Fibroblast of villous mesenchyme (primary cell): ENCODE results near the gene WNT11. TPM values are rescaled to one million over a fixed set of nuclear protein-coding genes. Genes with fewer than 3 reads are reported as not detected.

ENCODE experiments used
- DNase-seq: peaks from one replicate; pipeline ENCODE4 v3.0.0-alpha.2; 2010; ENCODE audit warnings: low read depth
- H3K4me3 ChIP-seq: 2 replicates; pipeline ENCODE4 v1.5.1; 2011; ENCODE audit warnings: low read depth, mild to moderate bottlenecking, low read length
- total RNA-seq: library from RNA; depleted of rRNA; stranded (reverse); fragments of >200 nt; gene quantifications from 2 replicates; pipeline ENCODE4 v1.2.3, GENCODE V29; 2012
- TF ChIP-seq, protein P1 (sequence below): IDR thresholded peaks from 2 replicates; pipeline ENCODE4 v1.5.1; 2012; ENCODE audit warnings: low read depth, mild to moderate bottlenecking, low read length; ENCODE audit not compliant: insufficient read depth

The WNT11 gene
- total RNA-seq, 1 donor = not detected

DNA sequence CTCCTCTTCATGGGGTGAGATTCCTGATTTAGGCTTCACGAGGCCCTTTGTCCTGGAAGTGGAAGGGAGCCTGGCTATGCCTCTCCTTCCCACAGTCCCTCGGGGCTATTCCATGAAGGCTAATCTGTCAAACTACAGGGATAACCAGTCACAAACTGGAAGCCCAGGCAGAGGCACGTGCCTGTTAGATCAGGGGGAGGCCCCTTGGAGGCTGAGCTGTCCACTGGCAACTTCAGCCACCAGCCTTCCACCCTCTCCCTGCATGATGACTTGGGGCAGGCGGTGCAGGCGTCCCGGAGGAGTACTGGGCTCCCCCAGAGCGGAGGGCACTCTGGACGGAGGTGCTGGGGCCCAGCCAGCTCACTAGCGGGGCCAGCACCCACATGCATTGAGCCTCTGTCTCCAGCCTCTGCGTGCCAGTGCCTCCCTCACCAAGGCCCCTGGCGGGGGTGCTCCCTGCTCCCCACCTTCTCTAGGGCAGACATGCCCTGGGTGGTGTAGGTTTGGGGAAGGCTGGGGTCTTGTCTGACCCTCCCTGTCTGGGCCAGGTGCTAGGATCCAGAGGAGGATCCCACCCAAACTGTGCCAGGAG, 42.9 kb downstream of the WNT11 start:
- TF ChIP-seq, protein P1, sequence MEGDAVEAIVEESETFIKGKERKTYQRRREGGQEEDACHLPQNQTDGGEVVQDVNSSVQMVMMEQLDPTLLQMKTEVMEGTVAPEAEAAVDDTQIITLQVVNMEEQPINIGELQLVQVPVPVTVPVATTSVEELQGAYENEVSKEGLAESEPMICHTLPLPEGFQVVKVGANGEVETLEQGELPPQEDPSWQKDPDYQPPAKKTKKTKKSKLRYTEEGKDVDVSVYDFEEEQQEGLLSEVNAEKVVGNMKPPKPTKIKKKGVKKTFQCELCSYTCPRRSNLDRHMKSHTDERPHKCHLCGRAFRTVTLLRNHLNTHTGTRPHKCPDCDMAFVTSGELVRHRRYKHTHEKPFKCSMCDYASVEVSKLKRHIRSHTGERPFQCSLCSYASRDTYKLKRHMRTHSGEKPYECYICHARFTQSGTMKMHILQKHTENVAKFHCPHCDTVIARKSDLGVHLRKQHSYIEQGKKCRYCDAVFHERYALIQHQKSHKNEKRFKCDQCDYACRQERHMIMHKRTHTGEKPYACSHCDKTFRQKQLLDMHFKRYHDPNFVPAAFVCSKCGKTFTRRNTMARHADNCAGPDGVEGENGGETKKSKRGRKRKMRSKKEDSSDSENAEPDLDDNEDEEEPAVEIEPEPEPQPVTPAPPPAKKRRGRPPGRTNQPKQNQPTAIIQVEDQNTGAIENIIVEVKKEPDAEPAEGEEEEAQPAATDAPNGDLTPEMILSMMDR = no peak
- no peak for DNase-seq
- H3K4me3 ChIP-seq = no peak overlapping the region

DNA sequence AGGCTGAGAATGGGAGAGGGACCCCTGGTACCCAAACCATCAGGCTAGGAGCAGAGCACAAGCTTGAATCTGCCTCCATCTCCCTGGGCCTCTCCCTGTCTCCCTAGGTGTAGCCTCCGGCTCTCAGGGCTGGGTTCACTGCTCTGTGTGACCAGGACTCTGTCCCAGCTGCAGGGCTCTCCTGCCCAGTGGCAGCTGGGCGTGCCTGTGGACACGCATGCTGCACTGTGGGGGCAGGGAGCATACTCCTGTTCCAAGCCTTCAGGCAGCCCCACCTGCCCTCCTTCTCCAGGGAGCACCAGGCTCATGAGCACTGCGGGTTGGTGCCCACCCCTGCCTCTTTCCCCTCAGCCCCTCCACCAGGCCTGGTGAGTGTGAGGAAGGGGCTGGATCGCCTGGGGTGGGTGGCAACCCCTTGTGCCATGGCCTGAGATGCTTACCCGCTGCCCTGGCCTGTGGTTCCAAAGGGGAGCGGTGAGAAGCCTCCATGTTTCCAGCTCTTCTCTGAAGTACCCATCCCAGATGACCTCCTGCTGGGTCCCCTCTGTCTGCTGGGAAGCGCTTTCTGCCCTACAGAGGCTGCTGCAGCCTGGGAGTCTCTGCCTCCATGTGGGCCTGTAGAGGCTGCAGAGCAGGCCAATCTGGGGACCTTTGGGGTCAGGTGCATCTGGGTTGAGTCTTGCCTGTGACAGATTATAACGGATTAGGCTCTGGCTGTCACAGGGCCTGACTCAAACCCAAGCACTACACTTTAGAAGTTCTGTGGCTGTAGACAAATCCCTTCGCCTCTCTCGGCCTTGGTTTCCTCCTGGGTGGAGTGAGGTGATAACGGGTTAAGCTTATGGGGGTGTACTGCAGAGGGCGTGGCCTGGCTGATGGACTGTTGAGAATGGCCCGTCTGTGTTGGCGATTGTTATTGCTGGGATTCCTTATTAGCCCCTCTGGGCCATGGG, 43.7 kb downstream of the WNT11 start:
- TF ChIP-seq, protein P1 = no peak
- H3K4me3 ChIP-seq = no peak overlapping the region
- DNase-seq = no peak

DNA sequence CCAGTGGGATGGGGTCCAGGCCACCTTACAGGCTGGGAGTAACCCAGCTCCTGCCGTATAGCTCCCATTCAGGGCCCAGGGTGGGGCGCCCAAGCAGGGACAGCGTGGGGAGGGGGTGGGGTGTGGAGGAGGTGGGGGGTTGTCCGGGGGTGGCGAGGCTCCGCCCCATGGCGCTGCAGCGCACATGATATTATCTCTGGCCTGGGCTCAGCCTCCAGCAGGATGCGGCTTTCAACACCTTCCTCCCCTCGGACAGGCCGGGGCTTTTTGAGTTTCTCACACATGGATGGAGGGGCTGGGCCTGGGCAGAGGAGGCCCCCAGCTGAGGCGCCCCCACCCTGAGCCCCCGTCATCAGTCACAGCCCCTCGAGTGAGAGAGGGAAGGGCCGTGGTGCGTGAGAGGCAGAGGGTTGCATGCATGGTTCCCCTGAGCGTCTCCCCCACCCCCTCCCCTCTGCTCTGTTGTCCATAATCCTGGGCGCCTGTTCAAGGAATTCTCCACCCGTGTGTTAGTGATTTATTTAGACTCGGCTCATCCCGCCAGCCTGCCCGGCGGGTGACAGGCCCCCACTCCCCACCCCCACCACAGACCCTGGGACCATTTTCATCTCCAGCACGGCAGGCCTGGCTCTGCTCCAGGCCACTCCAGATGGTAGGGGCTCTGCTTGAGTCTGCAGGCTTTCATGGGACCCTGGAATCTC, 44.9 kb downstream of the WNT11 start:
- peak; percentile 17 for DNase-seq
- TF ChIP-seq, protein P1 = no peak

DNA sequence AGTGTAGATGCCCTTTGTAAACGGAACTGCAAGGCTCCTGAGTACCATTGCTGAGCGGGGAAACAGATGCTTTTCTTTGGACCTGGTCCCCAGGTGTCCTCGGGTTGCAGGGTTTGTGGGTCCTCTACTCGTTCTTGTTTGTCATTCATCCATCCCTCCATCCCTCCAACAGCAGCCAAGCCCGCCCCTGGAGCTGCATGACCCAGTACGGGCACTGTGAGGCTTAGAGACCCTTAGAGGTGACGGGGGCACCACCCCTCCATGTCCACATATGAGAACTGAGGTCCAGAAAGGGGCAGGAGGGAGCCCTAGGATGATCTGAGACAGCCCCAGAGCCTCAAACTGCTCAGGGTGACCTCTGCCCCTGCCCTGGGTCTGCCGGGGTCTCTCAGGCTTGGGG, 45.4 kb downstream of the WNT11 start:
- TF ChIP-seq, protein P1 = no peak
- DNase-seq = no peak
- no peak overlapping the region for H3K4me3 ChIP-seq

More for the DNA sequence above, 44.9 kb downstream of the WNT11 start:
- no peak overlapping the region for H3K4me3 ChIP-seq

DNA sequence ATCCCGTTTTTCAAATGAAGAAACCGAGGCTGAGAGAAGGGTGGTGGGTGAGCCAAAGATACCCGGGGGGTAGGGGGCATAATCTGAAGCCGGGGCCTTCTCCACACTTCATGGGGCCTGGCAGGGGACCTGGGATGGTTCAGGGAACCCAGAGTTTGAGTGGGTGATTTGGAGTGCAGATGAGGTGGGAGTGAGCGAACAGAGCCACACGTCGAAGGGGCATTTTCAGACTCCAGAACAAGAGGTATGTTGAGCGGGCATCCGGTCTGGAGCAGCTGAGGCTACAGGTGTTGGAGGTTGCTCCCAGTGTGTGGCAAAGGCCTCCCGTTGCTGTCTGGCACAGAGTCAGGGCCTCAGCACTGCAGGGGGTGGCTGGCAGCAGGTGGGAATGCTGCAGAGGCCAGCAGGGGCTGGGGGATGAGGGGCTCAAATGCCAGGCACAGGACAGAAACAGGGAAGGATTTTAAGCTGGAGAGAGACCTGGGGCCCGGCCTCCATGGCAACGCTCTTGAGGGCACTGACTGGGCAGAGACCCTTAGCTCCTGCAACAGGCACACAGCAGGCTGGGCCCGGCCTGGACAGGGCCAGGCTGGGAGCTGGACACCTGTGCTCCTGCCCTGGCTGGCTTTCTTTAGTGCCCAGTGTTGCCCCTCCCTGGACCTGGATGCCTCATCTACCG, 46.2 kb downstream of the WNT11 start:
- TF ChIP-seq, protein P1 = no peak
- no peak for DNase-seq
- no peak overlapping the region for H3K4me3 ChIP-seq

DNA sequence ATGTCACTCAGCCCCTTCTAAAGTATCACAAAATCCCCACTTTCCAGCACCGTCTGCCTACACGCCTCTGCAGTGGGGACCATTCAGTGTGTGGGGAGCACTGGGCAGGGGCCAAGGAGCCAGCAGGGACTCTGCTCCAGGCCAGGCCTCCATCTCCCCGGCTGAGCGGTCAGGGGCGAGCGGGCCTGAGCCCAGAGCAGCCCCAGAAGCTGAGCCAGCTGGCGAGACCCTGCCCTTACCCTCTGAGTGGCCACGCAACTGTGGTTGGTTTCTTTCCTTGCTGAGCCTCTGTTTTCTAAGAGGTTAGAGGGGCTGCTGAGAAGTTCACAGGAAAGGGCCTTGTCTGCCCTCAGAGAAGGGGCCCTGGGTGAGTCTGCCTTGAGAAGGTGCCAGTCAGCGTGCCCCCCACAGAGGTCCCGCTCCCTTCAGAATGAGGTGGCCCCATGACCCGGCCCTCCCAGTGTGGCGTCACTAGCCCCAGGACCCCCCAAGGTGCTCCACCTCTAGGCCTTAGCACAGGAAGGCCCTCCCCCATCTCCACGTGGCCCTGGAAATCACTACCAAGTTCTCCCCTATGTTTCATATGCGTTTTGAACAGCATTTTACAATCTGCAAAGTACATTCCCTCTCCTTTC, 46.9 kb downstream of the WNT11 start:
- DNase-seq = no peak
- no peak overlapping the region for H3K4me3 ChIP-seq
- TF ChIP-seq, protein P1 = no peak
